ENCODE data around the gene PSG5.
"Not testable (repeated sequence)": the region's sequence is repeated elsewhere in the genome, so short reads cannot be mapped to it uniquely, and the experiment has no call there.

- not testable (repeated sequence) for TF ChIP-seq POLR2AphosphoS5 (IDR thresholded peaks at IDR 0.05; ENCODE audit: low read depth); CTCF (conservative IDR thresholded peaks at IDR 0.05; ENCODE audit: low read depth in 2 of 2)
These were observed 11.5 kb upstream of the PSG5 start for GRCh38 chr19:43197666-43198397.

All from GM23338 (cell line).